ENCODE data around the gene SCML1. TPM values are rescaled to one million over a fixed set of nuclear protein-coding genes. Genes with fewer than 3 reads are reported as not detected.

Gene SCML1
- polyA plus RNA-seq, 1 donor (not counting 4 experiments of a cell fraction or from before 2014, with no cell fraction given), result 19.9 TPM

- no peaks in the 10 kb centered on the region for H3K36me3 ChIP-seq (ENCODE audit: control insufficient read depth in 2 of 2, extremely low read depth in 1 of 2, insufficient read depth in 2 of 2, low read length in 2 of 2)
- TF ChIP-seq, protein P1, sequence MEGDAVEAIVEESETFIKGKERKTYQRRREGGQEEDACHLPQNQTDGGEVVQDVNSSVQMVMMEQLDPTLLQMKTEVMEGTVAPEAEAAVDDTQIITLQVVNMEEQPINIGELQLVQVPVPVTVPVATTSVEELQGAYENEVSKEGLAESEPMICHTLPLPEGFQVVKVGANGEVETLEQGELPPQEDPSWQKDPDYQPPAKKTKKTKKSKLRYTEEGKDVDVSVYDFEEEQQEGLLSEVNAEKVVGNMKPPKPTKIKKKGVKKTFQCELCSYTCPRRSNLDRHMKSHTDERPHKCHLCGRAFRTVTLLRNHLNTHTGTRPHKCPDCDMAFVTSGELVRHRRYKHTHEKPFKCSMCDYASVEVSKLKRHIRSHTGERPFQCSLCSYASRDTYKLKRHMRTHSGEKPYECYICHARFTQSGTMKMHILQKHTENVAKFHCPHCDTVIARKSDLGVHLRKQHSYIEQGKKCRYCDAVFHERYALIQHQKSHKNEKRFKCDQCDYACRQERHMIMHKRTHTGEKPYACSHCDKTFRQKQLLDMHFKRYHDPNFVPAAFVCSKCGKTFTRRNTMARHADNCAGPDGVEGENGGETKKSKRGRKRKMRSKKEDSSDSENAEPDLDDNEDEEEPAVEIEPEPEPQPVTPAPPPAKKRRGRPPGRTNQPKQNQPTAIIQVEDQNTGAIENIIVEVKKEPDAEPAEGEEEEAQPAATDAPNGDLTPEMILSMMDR (optimal IDR thresholded peaks at IDR 0.05 in 1 of 3, IDR thresholded peaks at IDR 0.05 in 1 of 3, conservative IDR thresholded peaks at IDR 0.05 in 1 of 3; ENCODE audit: extremely low read depth in 1 of 3, insufficient read depth in 2 of 3, low read length in 3 of 3), result no peak
- H3K27ac ChIP-seq (ENCODE audit: control insufficient read depth, insufficient read depth, low read length), result no peak overlapping the region
- FAIRE-seq (no peak), DNase-seq (ENCODE audit: low read depth, low spot score) (no peak)
- H3K4me1 ChIP-seq (ENCODE audit: control insufficient read depth, extremely low read depth, insufficient read depth, low read length), result no peaks in the 10 kb centered on the region
- H3K9me3 ChIP-seq (ENCODE audit: control insufficient read depth, low read depth, low read length), result no peaks in the 10 kb centered on the region
- H3K9me1 ChIP-seq (ENCODE audit: control insufficient read depth, extremely low read depth, insufficient read depth, low read length), result no peaks in the 10 kb centered on the region
- H3K27me3 ChIP-seq (ENCODE audit: control insufficient read depth, extremely low read depth, insufficient read depth, low read length), result no peaks in the 10 kb centered on the region
- dilution Hi-C loops (cut with MboI; ENCODE audit: extremely low pct_ligation_motif_present, low sequenced_read_pairs), result no loop called here
- H2AFZ ChIP-seq (ENCODE audit: control insufficient read depth, low read length), result no peak overlapping the region
- H3K4me3 ChIP-seq (ENCODE audit: control insufficient read depth in 2 of 3, extremely low read depth in 1 of 3, insufficient read depth in 2 of 3, low read depth in 1 of 3, low read length in 3 of 3), result no peak overlapping the region
- no peak overlapping the region for H3K4me2 ChIP-seq (ENCODE audit: control insufficient read depth, extremely low read depth, insufficient read depth, low read depth, low read length)
- no peaks in the 10 kb centered on the region for H4K20me1 ChIP-seq (ENCODE audit: control insufficient read depth, extremely low read depth, insufficient read depth, low read length)
- no peak overlapping the region for H3K9ac ChIP-seq (ENCODE audit: control insufficient read depth, extremely low read depth, insufficient read depth, low read length)
- H3K79me2 ChIP-seq (ENCODE audit: control insufficient read depth, insufficient read depth, low read length), result peaks cover 27% of the 10 kb centered on the region
Observed at GRCh38 chrX:17740137-17741122, 3.1 kb downstream of the SCML1 start.

DNA sequence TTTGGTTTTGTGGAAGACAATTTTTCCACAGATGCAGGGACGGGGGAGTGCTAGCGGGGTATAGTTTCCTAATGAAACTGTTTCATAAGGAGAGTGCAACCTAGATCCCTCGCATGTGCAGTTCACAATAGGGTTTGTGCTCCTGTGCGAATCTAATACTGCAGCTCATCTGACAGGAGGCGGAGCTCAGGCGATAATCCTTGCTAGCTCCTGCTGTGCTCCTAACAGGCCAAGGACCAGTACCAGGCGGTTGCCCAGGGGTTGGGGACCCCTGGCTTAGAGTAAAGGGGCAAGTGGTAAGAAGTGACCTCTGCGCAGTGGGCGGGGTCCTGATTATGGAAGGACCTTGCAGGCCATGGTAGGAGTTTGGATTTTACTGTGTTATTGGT lies 3.8 kb downstream of the SCML1 start:
- no peak for FAIRE-seq

More for the DNA sequence above, 3.8 kb downstream of the SCML1 start:
- H3K4me3 ChIP-seq (ENCODE audit: control insufficient read depth in 2 of 3, extremely low read depth in 1 of 3, insufficient read depth in 2 of 3, low read depth in 1 of 3, low read length in 3 of 3), result no peak overlapping the region
- H3K4me1 ChIP-seq (ENCODE audit: control insufficient read depth, extremely low read depth, insufficient read depth, low read length), result no peaks in the 10 kb centered on the region
- H3K9me3 ChIP-seq (ENCODE audit: control insufficient read depth, low read depth, low read length), result no peaks in the 10 kb centered on the region
- dilution Hi-C loops (cut with MboI; ENCODE audit: extremely low pct_ligation_motif_present, low sequenced_read_pairs), result no loop called here
- no peak overlapping the region for H3K4me2 ChIP-seq (ENCODE audit: control insufficient read depth, extremely low read depth, insufficient read depth, low read depth, low read length)
- no peak for DNase-seq (ENCODE audit: low read depth, low spot score)
- peaks cover 27% of the 10 kb centered on the region for H3K79me2 ChIP-seq (ENCODE audit: control insufficient read depth, insufficient read depth, low read length)
- H3K36me3 ChIP-seq (ENCODE audit: control insufficient read depth in 2 of 2, extremely low read depth in 1 of 2, insufficient read depth in 2 of 2, low read length in 2 of 2), result no peaks in the 10 kb centered on the region
- H4K20me1 ChIP-seq (ENCODE audit: control insufficient read depth, extremely low read depth, insufficient read depth, low read length), result no peaks in the 10 kb centered on the region
- TF ChIP-seq, protein P1 (optimal IDR thresholded peaks at IDR 0.05 in 1 of 3, IDR thresholded peaks at IDR 0.05 in 1 of 3, conservative IDR thresholded peaks at IDR 0.05 in 1 of 3; ENCODE audit: extremely low read depth in 1 of 3, insufficient read depth in 2 of 3, low read length in 3 of 3), result no peak
- no peak for TF ChIP-seq EZH2 (IDR thresholded peaks at IDR 0.05; ENCODE audit: low read length)
- H3K9ac ChIP-seq (ENCODE audit: control insufficient read depth, extremely low read depth, insufficient read depth, low read length), result no peak overlapping the region
- H3K9me1 ChIP-seq (ENCODE audit: control insufficient read depth, extremely low read depth, insufficient read depth, low read length), result no peaks in the 10 kb centered on the region
- no peak overlapping the region for H3K27ac ChIP-seq (ENCODE audit: control insufficient read depth, insufficient read depth, low read length)
- no peaks in the 10 kb centered on the region for H3K27me3 ChIP-seq (ENCODE audit: control insufficient read depth, extremely low read depth, insufficient read depth, low read length)
- no peak overlapping the region for H2AFZ ChIP-seq (ENCODE audit: control insufficient read depth, low read length)
